Right ventricle myocardium superior (tissue), 1 donor: ENCODE data around the gene COL6A2. TPM values are rescaled to one million over a fixed set of nuclear protein-coding genes. Genes with fewer than 3 reads are reported as not detected.

Experiments used
- ATAC-seq: fragments of 200-7000 bp; cut with Tn5 transposase; one replicate; pipeline ENCODE4 v1.9.1; 2020; ENCODE audit warnings: mild to moderate bottlenecking; ENCODE audit not compliant: poor library complexity
- DNase-seq: peaks from one replicate; pipeline ENCODE4 v3.0.0-alpha.2; 2020
- intact Hi-C: fragments of 100-400 bp; cut with DNase I; formaldehyde crosslinking; loops from one replicate; pipeline ENCODE4 v1.11.2; 2022
- long read RNA-seq: library from polyadenylated mRNA; unstranded; transcript quantifications from one replicate; pipeline ENCODE4 v2.0.0, GENCODE V29; 2021
- total RNA-seq: library from RNA; stranded (reverse); fragmentation: NEBNext Ultra II Directional; extraction: Animal tissue kit (Norgen Biotek cat#: 25700); gene quantifications from one replicate; pipeline ENCODE4 v1.2.1, GENCODE V29; 2021
- donor health status: DM: no; HTN: yes; CAD: no; lungs with severe emphysema.

The COL6A2 gene
- total RNA-seq: 191 TPM
- long read RNA-seq, transcript COL6A2-203 (27 exons, 3,101 nt): minor isoform, 5 of 1,101 reads
- long read RNA-seq, transcript COL6A2-201 (28 exons, 3,461 nt): major isoform, 361 of 1,101 reads
- long read RNA-seq, partial matches to known transcripts: 531 of 1,101 reads
- long read RNA-seq, other reads (novel, unspliced or antisense): 203 of 1,101 reads

GRCh38 chr21:46097336-46098293 is at the start of gene COL6A2:
Gene COL6A2, plus strand, starts transcription at chr21:46098112.
- DNase-seq: peak; percentile 80
- intact Hi-C loops: no loop called here
- peak; percentile 92 for ATAC-seq

- peak; percentile 95 for ATAC-seq
- intact Hi-C loops: no loop called here
- peak; percentile 93 for DNase-seq
These were observed 48.7 kb upstream of the COL6A2 start for GRCh38 chr21:46048926-46049889.

GRCh38 chr21:46049890-46050667 is 47.8 kb upstream of the COL6A2 start:
- intact Hi-C loops: loop anchor here (10.0 kb wide), 1 partner anchor 65 kb away; the partner anchor contains the start of gene COL6A1
- no peak for ATAC-seq
- no peak for DNase-seq

GRCh38 chr21:46050668-46051378 is 47.1 kb upstream of the COL6A2 start:
- DNase-seq (no peak), ATAC-seq (no peak)
- intact Hi-C loops: loop anchor here (10.0 kb wide), 1 partner anchor 66 kb away; the partner anchor contains the start of gene COL6A1

GRCh38 chr21:46051379-46051770 is 46.5 kb upstream of the COL6A2 start:
- DNase-seq: no peak
- intact Hi-C loops: loop anchor here (10.0 kb wide), 1 partner anchor 67 kb away; the partner anchor contains the start of gene COL6A1
- no peak for ATAC-seq

- no peak for DNase-seq
- intact Hi-C loops: loop anchor here (10.0 kb wide), 1 partner anchor 67 kb away; the partner anchor contains the start of gene COL6A1
- no peak for ATAC-seq
These were observed 45.9 kb upstream of the COL6A2 start for GRCh38 chr21:46051821-46052675.

- no peak for DNase-seq
- no peak for ATAC-seq
- intact Hi-C loops: loop anchor here (10.0 kb wide), 1 partner anchor 68 kb away; the partner anchor contains the start of gene COL6A1
These were observed 44.9 kb upstream of the COL6A2 start for GRCh38 chr21:46052703-46053651.

- intact Hi-C loops: loop anchor here (10.0 kb wide), 1 partner anchor 69 kb away; the partner anchor contains the start of gene COL6A1
- DNase-seq: no peak
- no peak for ATAC-seq
These were observed 43.9 kb upstream of the COL6A2 start for GRCh38 chr21:46054031-46054430.

- no peak for DNase-seq
- ATAC-seq: peak; percentile 35
- intact Hi-C loops: loop anchor here (10.0 kb wide), 1 partner anchor 70 kb away; the partner anchor contains the start of gene COL6A1
These were observed 43.4 kb upstream of the COL6A2 start for GRCh38 chr21:46054451-46054881.

GRCh38 chr21:46055863-46056281 is 42.0 kb upstream of the COL6A2 start:
- intact Hi-C loops: loop anchor here (10.0 kb wide), 1 partner anchor 71 kb away; the partner anchor contains the start of gene COL6A1
- no peak for DNase-seq
- peak; percentile 27 for ATAC-seq

- intact Hi-C loops: loop anchor here (10.0 kb wide), 1 partner anchor 72 kb away; the partner anchor contains the start of gene COL6A1
- ATAC-seq (peak; percentile 92), DNase-seq (peak; percentile 93)
These were observed 41.4 kb upstream of the COL6A2 start for GRCh38 chr21:46056450-46056903.

- ATAC-seq (peak; percentile 0), DNase-seq (peak; percentile 49)
- intact Hi-C loops: loop anchor here (10.0 kb wide), 1 partner anchor 72 kb away; the partner anchor contains the start of gene COL6A1
These were observed 40.7 kb upstream of the COL6A2 start for GRCh38 chr21:46057111-46057709.

GRCh38 chr21:46057710-46058241 is 40.1 kb upstream of the COL6A2 start:
- intact Hi-C loops: loop anchor here (10.0 kb wide), 1 partner anchor 73 kb away; the partner anchor contains the start of gene COL6A1
- ATAC-seq (no peak), DNase-seq (no peak)
